GM12872 (cell line): ENCODE results near the gene IQCH.

Source experiments
- TF ChIP-seq, protein P1 (sequence below): IDR thresholded peaks from 3 replicates; pipeline ENCODE4 v1.5.1; 2011; ENCODE audit warnings: low read depth, mild to moderate bottlenecking, low read length, moderate library complexity; ENCODE audit not compliant: insufficient read depth

IQCH gene

GRCh38 chr15:67389975-67390374 is 135.4 kb downstream of the IQCH start:
- TF ChIP-seq, protein P1, sequence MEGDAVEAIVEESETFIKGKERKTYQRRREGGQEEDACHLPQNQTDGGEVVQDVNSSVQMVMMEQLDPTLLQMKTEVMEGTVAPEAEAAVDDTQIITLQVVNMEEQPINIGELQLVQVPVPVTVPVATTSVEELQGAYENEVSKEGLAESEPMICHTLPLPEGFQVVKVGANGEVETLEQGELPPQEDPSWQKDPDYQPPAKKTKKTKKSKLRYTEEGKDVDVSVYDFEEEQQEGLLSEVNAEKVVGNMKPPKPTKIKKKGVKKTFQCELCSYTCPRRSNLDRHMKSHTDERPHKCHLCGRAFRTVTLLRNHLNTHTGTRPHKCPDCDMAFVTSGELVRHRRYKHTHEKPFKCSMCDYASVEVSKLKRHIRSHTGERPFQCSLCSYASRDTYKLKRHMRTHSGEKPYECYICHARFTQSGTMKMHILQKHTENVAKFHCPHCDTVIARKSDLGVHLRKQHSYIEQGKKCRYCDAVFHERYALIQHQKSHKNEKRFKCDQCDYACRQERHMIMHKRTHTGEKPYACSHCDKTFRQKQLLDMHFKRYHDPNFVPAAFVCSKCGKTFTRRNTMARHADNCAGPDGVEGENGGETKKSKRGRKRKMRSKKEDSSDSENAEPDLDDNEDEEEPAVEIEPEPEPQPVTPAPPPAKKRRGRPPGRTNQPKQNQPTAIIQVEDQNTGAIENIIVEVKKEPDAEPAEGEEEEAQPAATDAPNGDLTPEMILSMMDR, result no peak

- TF ChIP-seq, protein P1, result no peak
These were observed 140.5 kb downstream of the IQCH start for GRCh38 chr15:67394873-67395639.

- TF ChIP-seq, protein P1, result no peak
These were observed 141.5 kb downstream of the IQCH start for GRCh38 chr15:67396114-67396513.

GRCh38 chr15:67397139-67397538 is 142.6 kb downstream of the IQCH start:
- TF ChIP-seq, protein P1, result no peak

- TF ChIP-seq, protein P1, result no peak
These were observed 145.3 kb downstream of the IQCH start for GRCh38 chr15:67399925-67400324.

DNA sequence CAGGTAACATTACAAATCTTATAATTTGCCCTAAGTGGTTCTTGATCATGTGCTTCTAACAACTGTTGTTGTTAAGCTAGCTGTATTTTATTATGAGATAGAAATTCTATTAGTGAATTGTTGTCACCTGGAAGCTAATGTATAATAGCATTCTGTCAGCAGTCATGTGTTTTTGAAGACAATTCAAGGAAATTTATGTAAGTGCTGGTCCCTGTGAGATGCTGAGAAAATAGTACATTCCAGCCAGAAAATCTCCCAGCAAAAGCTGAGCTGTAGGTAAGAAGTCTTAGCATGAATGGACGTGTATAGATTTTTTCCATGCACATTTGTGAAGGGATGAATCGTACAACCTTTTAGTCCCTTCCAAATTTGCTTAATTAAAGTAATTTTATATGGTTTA is 146.3 kb downstream of the IQCH start:
- TF ChIP-seq, protein P1, result no peak

DNA sequence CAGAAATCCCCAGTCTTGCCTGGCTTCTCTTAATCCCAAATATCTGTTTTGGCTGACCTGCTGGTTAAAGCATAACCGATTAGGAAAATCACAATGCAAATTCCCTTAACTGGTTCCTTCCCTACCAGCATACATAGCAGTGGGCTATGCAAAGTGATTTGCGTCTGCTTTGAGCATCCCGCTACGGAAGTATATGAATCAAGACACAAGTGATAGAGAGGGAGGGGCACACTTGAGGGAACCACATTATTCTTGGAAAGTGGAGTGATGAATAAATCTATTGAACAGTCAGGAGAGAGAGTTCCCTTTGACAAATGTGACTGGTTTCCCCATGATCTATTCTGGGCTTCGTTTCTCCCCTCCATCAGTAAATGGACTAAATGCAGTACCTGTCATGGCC is 146.8 kb downstream of the IQCH start:
- TF ChIP-seq, protein P1, result no peak
